HepG2 (cell line): ENCODE data around the gene BOD1L1. TPM values are rescaled to one million over a fixed set of nuclear protein-coding genes. Genes with fewer than 3 reads are reported as not detected.

Experiments
- BRCA1 ChIP-seq: sonication (generic); formaldehyde crosslinking; IDR thresholded peaks from 2 replicates; pipeline ENCODE4 v1.4.0; 2020; ENCODE audit warnings: missing genetic modification reagents
- FIP1L1 ChIP-seq: fragments of 200-400 bp; formaldehyde crosslinking; IDR thresholded peaks from 2 replicates; pipeline ENCODE4 v1.6.1; 2018; ENCODE audit warnings: low read depth, mild to moderate bottlenecking, low read length, moderate library complexity, borderline replicate concordance; ENCODE audit not compliant: insufficient read depth
- HCFC1 ChIP-seq: fragments of 150-350 bp; IDR thresholded peaks from 2 replicates; pipeline ENCODE4 v1.6.1; 2014; ENCODE audit warnings: low read depth, low read length
- HMGXB3 ChIP-seq: sonication (generic); formaldehyde crosslinking; IDR thresholded peaks from 2 replicates; pipeline ENCODE4 v1.4.0; 2020; ENCODE audit warnings: missing genetic modification reagents, borderline replicate concordance
- HNF1A ChIP-seq, 2 experiments: sonication (generic) in 1 of 2; formaldehyde crosslinking in 1 of 2; IDR thresholded peaks; 2 replicates each; pipeline versions ENCODE4 v1.4.0 to v1.6.1; 2016 to 2020; ENCODE audit warnings: borderline replicate concordance in 1 of 2, low read depth in 1 of 2, mild to moderate bottlenecking in 1 of 2, missing genetic modification reagents in 1 of 2
- NONO ChIP-seq, 2 experiments: fragments of 450-650 bp in 1 of 2; sonication (generic) in 1 of 2; formaldehyde crosslinking in 1 of 2; IDR thresholded peaks in 1 of 2; conservative IDR thresholded peaks in 1 of 2; 2 replicates each; pipeline versions ENCODE4 v1.6.1 to v1.8.0; 2017 to 2022; ENCODE audit warnings: mild to moderate bottlenecking in 1 of 2, missing genetic modification reagents in 1 of 2, moderate library complexity in 1 of 2
- PATZ1 ChIP-seq: sonication (generic); formaldehyde crosslinking; IDR thresholded peaks from 2 replicates; pipeline ENCODE4 v1.4.0; 2020; ENCODE audit warnings: missing genetic modification reagents
- PHF20 ChIP-seq: sonication (generic); formaldehyde crosslinking; IDR thresholded peaks from 2 replicates; pipeline ENCODE4 v1.5.0; 2020; ENCODE audit warnings: mild to moderate bottlenecking, missing genetic modification reagents
- POLR2G ChIP-seq: fragments of 200-400 bp; formaldehyde crosslinking; IDR thresholded peaks from 2 replicates; pipeline ENCODE4 v1.6.1; 2018; ENCODE audit warnings: mild to moderate bottlenecking, low read depth, low read length, moderate library complexity
- ZNF136 ChIP-seq: sonication (generic); formaldehyde crosslinking; IDR thresholded peaks from 2 replicates; pipeline ENCODE4 v1.8.1; 2022; ENCODE audit warnings: low read depth, mild to moderate bottlenecking, moderate library complexity, missing genetic modification reagents
- ZNF430 ChIP-seq: sonication (generic); formaldehyde crosslinking; IDR thresholded peaks from 2 replicates; pipeline ENCODE4 v1.9.0; 2021; ENCODE audit warnings: mild to moderate bottlenecking, missing genetic modification reagents
- ZNF580 ChIP-seq: IDR thresholded peaks from 2 replicates; pipeline ENCODE4 v1.6.1; 2016; ENCODE audit warnings: low read depth, borderline replicate concordance
- ZNF772 ChIP-seq: sonication (generic); formaldehyde crosslinking; IDR thresholded peaks from 2 replicates; pipeline ENCODE4 v1.5.0; 2020; ENCODE audit warnings: mild to moderate bottlenecking, missing genetic modification reagents
- polyA plus RNA-seq, 8 experiments: library from polyadenylated mRNA; depleted of rRNA in 3 of 8; stranded (reverse) in 7 of 8; unstranded in 1 of 8; fragments of >200 nt; fragmentation: Illumina TruSeq in 4 of 8; extraction: Trizol in 4 of 8; gene quantifications; 2 replicates each; pipeline versions ENCODE4 v1.2.1 to v1.2.3, GENCODE V29; 2011 to 2016; ENCODE audit warnings: low read depth in 4 of 8, missing spikeins in 1 of 8, mixed read lengths in 1 of 8; ENCODE audit not compliant: insufficient read depth in 1 of 8
- total RNA-seq, 5 experiments: library from RNA; depleted of rRNA; stranded (reverse); fragments of >200 nt; fragmentation: Illumina TruSeq; extraction: Trizol; gene quantifications; 2 replicates each; pipeline ENCODE4 v1.2.3, GENCODE V29; 2016; ENCODE audit warnings: low read depth in 1 of 5
- TF ChIP-seq, protein P1 (sequence below): sonication (generic); formaldehyde crosslinking; IDR thresholded peaks from 2 replicates; pipeline ENCODE4 v1.4.0; 2020; ENCODE audit warnings: missing genetic modification reagents

Gene BOD1L1
- total and polyA plus RNA-seq, 2 of the 13 experiments (the other 11 are each of a cell fraction or from before 2014, with no cell fraction given), result 11.7 to 17.9 TPM

GRCh38 chr4:13627606-13628311 lies at the start of gene BOD1L1 (continued):
- no peak for TF ChIP-seq NONO (IDR thresholded peaks at IDR 0.05)
- TF ChIP-seq NONO (CRISPR knock-in tag; conservative IDR thresholded peaks at IDR 0.05), result peak; percentile 93
- TF ChIP-seq, protein P1, sequence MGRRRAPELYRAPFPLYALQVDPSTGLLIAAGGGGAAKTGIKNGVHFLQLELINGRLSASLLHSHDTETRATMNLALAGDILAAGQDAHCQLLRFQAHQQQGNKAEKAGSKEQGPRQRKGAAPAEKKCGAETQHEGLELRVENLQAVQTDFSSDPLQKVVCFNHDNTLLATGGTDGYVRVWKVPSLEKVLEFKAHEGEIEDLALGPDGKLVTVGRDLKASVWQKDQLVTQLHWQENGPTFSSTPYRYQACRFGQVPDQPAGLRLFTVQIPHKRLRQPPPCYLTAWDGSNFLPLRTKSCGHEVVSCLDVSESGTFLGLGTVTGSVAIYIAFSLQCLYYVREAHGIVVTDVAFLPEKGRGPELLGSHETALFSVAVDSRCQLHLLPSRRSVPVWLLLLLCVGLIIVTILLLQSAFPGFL (CRISPR knock-in tag), result no peak
- peak; percentile 81; the same call in 1 of the 2 replicates for TF ChIP-seq ZNF580
- TF ChIP-seq HNF1A (IDR thresholded peaks at IDR 0.05; ENCODE audit: low read depth), result no peak
- TF ChIP-seq HNF1A (CRISPR knock-in tag; IDR thresholded peaks at IDR 0.05; ENCODE audit: borderline replicate concordance), result peak; percentile 72; the same call in 1 of the 2 replicates
- TF ChIP-seq PATZ1 (CRISPR knock-in tag), result peak; percentile 42; the same call in 1 of the 2 replicates
- 0 out of 2 replicates have a peak, but pooled peaks have one; percentile 56 for TF ChIP-seq FIP1L1
- TF ChIP-seq ZNF430 (CRISPR knock-in tag), result peak; percentile 87; the same call in 1 of the 2 replicates
- peak; percentile 99 for TF ChIP-seq PHF20 (CRISPR knock-in tag)
- peak; percentile 83; the same call in 1 of the 2 replicates for TF ChIP-seq HMGXB3
- peak; percentile 94 for TF ChIP-seq ZNF772 (CRISPR knock-in tag)
- no peak; the same call in none of the 2 replicates for TF ChIP-seq BRCA1
- peak; percentile 93 for TF ChIP-seq POLR2G
- TF ChIP-seq HCFC1, result peak; percentile 76
- TF ChIP-seq ZNF136 (CRISPR knock-in tag), result peak; percentile 80; the same call in 1 of the 2 replicates
